H1 (cell line): ENCODE data around the gene KCNIP3. TPM values are rescaled to one million over a fixed set of nuclear protein-coding genes. Genes with fewer than 3 reads are reported as not detected.

Source experiments
- HDAC6 ChIP-seq: IDR thresholded peaks from one replicate; pipeline ENCODE4 v1.7.1; 2012; ENCODE audit warnings: low read depth, mild to moderate bottlenecking, inconsistent platforms, low read length, moderate library complexity
- polyA plus RNA-seq, 7 experiments: library from polyadenylated mRNA; depleted of rRNA in 3 of 7; stranded (reverse) in 5 of 7; unstranded in 2 of 7; fragments of >200 nt in 5 of 7; fragments of 200-250 nt in 2 of 7; gene quantifications; 1 replicate in 5 of 7; 2 replicates in 1 of 7; 4 replicates in 1 of 7; pipeline versions ENCODE4 v1.2.1 to v1.2.3, GENCODE V29; 2011 to 2013; ENCODE audit warnings: missing spikeins in 2 of 7, mixed read lengths in 2 of 7
- total RNA-seq: library from RNA; stranded (reverse); fragmentation: NEBNext Ultra II Directional; extraction: Animal tissue kit (Norgen Biotek cat#: 25700); gene quantifications from 2 replicates; pipeline ENCODE4 v1.2.1, GENCODE V29; 2021
- TF ChIP-seq, protein P1 (sequence below): IDR thresholded peaks from 2 replicates; pipeline ENCODE4 v1.6.1; 2012; ENCODE audit warnings: inconsistent platforms

Gene KCNIP3
- total and polyA plus RNA-seq, 2 of the 8 experiments (the other 6 are each of a cell fraction or from before 2014, with no cell fraction given): 0.33 to 1.9 TPM

DNA sequence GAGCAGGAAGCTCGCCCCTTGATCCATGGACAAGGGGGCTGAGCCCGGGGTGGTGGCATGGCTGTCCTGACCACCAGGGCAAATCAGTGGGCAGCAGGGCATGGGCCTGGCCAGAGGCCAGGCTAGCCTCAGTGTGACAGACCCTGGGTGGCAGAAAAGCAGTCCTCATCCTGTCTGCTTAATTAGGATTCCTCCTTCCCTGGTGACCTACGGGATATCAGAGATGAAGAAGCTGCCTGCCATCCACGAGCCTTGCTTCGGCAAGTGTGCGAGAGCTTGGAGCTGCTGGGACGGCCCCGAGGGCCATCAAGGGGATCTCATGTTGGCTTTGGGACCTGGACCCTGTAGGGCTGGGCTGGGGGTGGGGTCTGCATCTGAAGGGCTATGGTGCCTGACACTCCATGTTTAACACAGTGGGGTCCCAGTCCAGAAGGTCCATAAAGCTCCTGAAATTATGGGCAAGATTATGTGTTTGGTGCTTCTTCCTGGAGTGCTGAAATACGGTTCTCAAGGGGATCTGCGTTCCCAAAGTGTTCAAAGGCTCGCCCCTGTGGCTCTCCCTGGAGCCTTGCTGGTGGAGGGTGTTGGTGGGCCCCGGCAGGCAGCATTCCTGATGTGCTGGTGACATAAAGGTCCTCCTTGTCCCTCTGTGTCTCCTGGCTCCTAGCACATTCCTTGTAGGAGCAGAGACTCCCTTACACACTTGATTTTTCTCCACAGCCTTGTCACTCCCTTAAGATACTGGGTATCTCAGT, 52.6 kb downstream of the KCNIP3 start (continued):
- TF ChIP-seq HDAC6: no peak
- TF ChIP-seq, protein P1, sequence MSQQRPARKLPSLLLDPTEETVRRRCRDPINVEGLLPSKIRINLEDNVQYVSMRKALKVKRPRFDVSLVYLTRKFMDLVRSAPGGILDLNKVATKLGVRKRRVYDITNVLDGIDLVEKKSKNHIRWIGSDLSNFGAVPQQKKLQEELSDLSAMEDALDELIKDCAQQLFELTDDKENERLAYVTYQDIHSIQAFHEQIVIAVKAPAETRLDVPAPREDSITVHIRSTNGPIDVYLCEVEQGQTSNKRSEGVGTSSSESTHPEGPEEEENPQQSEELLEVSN: no peak
